ENCODE measurements around the gene HPCAL1. TPM values are rescaled to one million over a fixed set of nuclear protein-coding genes. Genes with fewer than 3 reads are reported as not detected.

The HPCAL1 gene
- polyA plus RNA-seq, 3 donors, result 82.1 to 99.5 (median 98.0) TPM

GRCh38 chr2:10407841-10408648 is 105.3 kb downstream of the HPCAL1 start:
- H3K4me1 ChIP-seq (ENCODE audit: control insufficient read depth in 1 of 2, insufficient read depth in 2 of 2, low read length in 2 of 2), result peaks cover 64 to 70% of the 10 kb centered on the region in 2 donors

More at GRCh38 chr2:10407841-10408648, 105.3 kb downstream of the HPCAL1 start:
- H3K4me1 Mint-ChIP-seq, result peaks cover 75% of the 10 kb centered on the region
- H3K4me3 Mint-ChIP-seq, result peak overlapping the region; percentile 59 to 86
- H3K27ac Mint-ChIP-seq, result peak overlapping the region; percentile 92 to 99 (median 97)
- Histone ChIP-seq H3K4me2 (replicated peaks; ENCODE audit: extremely low read depth, low read length, poor library complexity, severe bottlenecking) (peak overlapping the region; percentile 60), H3K9me3 (replicated peaks in 1 of 2; ENCODE audit: control insufficient read depth in 1 of 2, insufficient read depth in 1 of 2, low read length in 2 of 2) (no peaks in the 10 kb centered on the region), H4K20me1 (ENCODE audit: insufficient read depth, low read length) (peaks cover 5% of the 10 kb centered on the region), H3K36me3 (replicated peaks in 1 of 2; ENCODE audit: control insufficient read depth in 1 of 2, insufficient read depth in 2 of 2, low read length in 2 of 2) (peaks cover 3 to 33% of the 10 kb centered on the region in 2 donors), H3K9ac (ENCODE audit: insufficient read depth, low read length, poor library complexity, severe bottlenecking) (peak overlapping the region; percentile 38), H2AFZ (ENCODE audit: insufficient read depth, low read depth, low read length, poor library complexity, severe bottlenecking) (no peak overlapping the region), H3K79me2 (ENCODE audit: insufficient read depth, low read length) (peaks cover 53% of the 10 kb centered on the region), H3K4me3 (replicated peaks in 1 of 3; ENCODE audit: low read depth in 2 of 3, low read length in 3 of 3) (peak overlapping the region in 1 of 3 experiments; percentile 48), H3K27ac (ENCODE audit: low read depth in 1 of 2, low read length in 2 of 2) (peak overlapping the region; percentile 87 to 91), H3K27me3 (ENCODE audit: control insufficient read depth in 2 of 2, insufficient read depth in 2 of 2, low read length in 2 of 2) (no peaks in the 10 kb centered on the region)
- H3K36me3 Mint-ChIP-seq, result peaks cover 31 to 49% of the 10 kb centered on the region in 2 donors
- DNase-seq, result peak; percentile 85 to 97 (median 94)
- no peak for TF ChIP-seq CTCF (IDR thresholded peaks at IDR 0.05)
- WGBS (ENCODE audit: insufficient coverage), result 20% methylated on average over 5 of the region's 11 CpGs
- H3K9me3 Mint-ChIP-seq, result peaks cover 0 to 6% (median 3%) of the 10 kb centered on the region in 7 donors
- intact Hi-C loops (cut with micrococcal nuclease), result loop anchor here (2.0 to 5.0 kb wide), 3 partner anchors 25 to 137 kb away; no protein-coding TSS in a partner anchor
- H3K27me3 Mint-ChIP-seq (ENCODE audit: low read depth in 3 of 3), result peaks cover 0 to 7% (median 1%) of the 10 kb centered on the region in 3 donors
